Non-pigmented ciliary epithelial cell (primary cell): Measurements from ENCODE around the gene CEP85.

Experiments
- DNase-seq: peaks from one replicate; pipeline ENCODE4 v3.0.0-alpha.2; 2010; ENCODE audit warnings: low read depth

CEP85 gene

DNA sequence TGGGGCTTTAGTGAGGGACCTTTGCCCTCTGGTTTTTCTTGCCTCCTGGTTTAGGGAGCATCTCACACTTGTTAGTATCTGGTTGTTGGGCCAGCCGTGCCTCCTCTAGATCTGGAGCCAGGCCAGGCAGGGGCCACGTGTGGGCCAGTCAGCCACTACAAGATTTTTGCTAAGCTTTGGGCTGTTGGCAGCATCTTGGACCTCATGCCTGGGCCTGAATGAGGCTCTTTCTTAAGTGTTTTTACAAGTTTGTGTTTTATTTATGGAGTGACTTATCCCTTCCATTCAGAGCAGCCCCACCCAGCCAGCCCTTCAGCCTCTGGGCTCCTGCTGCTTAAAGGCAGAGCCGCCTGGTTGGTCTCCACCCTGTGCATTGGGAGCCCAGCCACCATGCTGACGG, 44.3 kb downstream of the CEP85 start:
- no peak for DNase-seq

DNA sequence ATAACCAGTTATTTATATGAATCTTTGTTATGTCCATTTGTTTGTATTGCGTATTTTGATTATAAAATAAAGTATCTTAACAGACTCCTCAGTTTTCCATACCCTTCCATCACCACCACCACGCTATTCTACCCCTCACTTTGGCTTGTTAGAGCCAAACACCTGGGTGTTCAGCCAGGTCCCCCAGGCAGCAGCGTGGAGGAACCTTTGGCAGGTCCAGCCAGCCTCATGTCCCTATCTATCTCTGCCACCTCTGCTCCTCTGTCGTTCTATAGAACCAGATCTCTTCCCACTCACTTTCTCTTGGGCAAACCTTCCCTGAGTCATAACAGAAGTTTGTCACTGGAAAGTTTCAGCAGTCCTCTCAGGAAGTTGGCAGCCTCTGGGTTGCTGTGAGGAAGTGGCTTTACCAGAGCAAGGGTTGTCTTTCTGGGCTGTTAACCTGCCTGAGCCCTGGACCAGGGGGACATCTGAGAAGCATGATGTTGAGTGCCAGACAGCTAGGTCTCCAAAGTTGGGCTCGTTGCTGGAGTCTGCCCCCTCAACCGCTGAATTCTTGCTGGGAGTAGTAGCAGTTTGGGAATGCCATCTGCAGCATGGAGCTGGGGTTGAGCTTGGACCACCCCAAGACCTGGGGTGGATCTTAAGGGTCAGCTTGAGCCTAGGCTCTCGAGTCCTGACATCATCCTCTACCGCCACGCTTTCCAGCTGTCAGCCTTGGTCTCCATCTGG, 44.9 kb downstream of the CEP85 start:
- no peak for DNase-seq

DNA sequence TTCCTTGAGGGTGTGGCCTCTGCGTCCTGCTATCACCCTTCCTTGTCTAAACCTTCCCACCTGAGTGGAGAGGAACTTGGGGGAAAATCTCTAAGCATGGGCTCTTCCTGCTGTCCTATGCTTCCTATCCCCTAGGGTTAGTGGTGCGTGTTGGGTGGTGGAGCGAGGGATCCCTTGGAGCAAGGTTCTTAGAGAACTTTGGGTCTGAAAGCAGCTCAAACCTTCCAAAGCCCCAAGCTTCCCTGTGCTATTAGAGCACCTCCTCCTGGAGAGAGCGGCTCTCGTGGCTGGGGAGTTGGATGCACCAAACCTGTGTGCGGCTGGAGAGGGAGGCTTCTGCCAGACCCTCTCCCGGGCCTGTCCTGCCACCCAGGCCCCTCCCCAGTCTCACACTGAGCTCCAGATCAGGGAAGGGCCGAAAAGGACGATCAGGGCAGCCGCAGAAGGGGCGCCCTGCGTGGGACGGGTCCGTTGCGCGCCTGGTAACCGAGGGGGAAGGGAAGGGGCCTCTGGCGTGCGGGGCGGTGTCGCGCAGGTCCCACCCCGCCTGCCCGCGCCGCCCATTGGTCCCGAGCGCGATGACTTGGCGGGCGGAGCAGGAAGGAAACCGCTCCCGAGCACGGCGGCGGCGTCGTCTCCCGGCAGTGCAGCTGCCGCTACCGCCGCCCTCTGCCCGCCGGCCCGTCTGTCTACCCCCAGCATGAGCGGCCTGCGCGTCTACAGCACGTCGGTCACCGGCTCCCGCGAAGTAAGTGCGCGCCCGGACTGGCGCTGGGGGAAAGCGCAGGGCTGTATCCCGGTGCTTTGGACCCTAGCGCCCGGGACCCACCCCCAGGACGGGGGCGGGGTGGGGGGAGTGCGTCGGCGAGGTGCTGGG, 45.7 kb downstream of the CEP85 start, which contains the start of gene SH3BGRL3:
Gene SH3BGRL3 (plus strand): TSS at position 631 of the 877 bp plus-strand sequence. CDS start 70 bp downstream, at position 701.
- no peak for DNase-seq

DNA sequence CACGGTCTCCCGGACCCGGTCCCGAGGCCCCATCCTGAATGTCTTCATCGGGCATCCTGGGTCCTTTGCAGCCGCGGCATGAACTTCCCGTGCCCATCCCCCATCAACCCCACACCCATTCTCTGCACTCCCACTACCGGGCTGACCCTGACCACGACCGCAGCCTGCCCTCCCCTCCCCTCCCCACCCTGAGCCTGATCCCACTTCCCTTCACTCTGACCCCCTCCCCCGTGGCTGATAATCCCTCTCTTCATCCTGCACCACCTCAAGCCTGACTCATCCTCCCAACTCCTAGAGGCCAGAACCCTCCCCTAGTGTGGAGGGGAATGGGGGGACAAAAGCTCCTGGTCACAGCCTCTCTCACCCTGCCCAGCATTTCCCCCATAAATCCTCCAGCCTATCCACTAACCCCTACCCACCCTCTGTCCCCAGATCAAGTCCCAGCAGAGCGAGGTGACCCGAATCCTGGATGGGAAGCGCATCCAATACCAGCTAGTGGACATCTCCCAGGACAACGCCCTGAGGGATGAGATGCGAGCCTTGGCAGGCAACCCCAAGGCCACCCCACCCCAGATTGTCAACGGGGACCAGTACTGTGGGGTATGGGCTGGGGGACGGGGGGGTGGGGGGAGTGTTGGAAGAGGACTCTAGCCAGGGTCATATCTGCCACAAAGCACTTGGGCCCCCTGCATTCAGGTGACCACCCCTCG, 46.5 kb downstream of the CEP85 start:
- DNase-seq: no peak

DNA sequence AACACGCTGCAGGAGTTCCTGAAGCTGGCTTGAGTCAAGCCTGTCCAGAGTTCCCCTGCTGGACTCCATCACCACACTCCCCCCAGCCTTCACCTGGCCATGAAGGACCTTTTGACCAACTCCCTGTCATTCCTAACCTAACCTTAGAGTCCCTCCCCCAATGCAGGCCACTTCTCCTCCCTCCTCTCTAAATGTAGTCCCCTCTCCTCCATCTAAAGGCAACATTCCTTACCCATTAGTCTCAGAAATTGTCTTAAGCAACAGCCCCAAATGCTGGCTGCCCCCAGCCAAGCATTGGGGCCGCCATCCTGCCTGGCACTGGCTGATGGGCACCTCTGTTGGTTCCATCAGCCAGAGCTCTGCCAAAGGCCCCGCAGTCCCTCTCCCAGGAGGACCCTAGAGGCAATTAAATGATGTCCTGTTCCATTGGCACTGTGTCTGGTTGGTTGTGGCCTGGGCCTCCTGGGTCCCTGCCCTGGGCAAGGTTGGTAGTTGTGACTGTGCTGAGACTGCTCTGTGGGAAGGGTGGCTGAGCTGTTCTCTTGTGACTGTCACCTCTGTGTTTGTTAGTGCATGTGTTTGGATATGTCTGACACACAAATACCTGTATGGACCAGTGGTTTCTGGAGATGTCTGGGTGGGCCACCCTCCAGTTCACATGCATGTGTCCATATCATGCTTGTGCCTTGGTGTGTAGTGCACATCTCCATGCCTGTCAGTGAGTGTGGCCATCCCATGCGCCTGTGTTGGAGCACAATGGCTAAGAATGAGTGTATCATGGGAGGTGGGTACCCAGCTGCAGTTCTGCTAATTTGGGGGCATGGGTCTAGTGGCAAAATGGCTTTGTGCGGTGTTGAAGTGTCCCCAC, 47.3 kb downstream of the CEP85 start:
- DNase-seq: no peak

DNA sequence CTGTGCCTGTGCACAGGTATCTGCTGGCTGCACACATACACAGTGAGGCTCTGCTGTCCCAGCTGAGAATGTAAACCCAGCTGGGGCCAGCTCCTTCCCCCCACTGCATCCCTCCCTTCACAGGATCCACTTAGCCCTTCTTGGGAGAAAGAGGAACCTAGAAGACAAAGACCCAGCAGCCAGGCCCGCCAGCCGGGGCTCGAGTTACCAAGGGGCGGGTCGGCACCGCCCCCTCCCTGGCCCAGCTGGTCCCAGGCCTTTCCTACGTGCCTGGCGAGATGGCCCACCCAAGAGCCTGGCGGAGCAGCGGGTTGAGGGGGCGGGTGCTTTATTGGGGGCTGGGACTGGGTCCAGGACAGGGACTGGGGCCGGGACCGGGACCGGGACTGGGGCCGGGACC, 48.0 kb downstream of the CEP85 start:
- no peak for DNase-seq

DNA sequence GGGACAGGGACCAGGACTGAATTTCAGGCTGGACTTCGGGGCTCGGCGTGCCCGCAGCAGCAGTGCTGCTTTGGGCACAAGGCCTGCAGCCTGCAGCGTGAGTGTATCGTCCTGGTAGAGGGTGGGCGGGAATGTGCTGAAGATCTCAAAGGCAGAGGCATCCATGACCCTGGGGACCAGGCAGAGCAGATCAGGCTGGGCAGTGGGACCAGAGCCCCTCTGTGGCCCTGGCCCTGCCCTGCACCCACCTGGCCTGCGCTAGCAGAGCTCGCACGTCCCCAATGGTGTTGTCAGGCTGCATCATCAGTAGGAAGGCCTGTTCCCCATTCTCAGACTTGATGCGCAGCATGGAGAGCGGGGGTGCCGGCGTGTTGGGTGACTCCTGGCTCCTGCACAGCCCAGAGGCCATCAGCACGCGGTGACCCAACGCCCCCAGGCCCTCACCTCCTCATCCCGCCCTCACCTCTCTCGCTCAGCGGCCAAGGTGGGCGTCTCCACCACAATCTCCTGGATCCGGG, 48.5 kb downstream of the CEP85 start:
- DNase-seq: no peak

DNA sequence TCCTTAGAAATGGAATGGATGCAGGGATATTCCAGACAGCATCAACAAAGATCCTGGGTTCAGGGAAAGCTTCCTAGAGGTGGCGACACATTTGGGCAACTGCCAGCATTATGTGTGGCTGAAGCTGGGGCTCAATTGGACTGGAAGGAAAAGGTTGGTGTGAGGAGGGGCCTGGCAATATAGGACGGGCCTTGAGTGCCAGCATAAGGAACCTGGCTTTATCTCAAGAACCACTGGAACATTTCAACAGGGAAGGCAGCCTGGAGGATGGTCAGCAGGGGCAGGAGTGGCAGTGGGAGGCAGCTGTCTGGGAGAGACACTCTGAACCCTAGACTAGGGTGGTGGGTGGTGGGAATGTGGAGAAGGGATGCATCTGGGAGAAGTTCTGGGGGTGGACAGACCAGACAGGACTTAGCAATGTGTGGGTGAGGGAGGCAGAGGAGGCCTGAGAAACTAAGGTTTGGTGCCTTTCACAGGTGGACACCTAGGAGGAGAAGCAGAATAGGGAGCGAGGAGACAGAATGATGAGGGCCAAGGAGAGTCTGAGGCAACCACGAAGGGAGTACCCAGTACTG, 49.4 kb downstream of the CEP85 start:
- no peak for DNase-seq

DNA sequence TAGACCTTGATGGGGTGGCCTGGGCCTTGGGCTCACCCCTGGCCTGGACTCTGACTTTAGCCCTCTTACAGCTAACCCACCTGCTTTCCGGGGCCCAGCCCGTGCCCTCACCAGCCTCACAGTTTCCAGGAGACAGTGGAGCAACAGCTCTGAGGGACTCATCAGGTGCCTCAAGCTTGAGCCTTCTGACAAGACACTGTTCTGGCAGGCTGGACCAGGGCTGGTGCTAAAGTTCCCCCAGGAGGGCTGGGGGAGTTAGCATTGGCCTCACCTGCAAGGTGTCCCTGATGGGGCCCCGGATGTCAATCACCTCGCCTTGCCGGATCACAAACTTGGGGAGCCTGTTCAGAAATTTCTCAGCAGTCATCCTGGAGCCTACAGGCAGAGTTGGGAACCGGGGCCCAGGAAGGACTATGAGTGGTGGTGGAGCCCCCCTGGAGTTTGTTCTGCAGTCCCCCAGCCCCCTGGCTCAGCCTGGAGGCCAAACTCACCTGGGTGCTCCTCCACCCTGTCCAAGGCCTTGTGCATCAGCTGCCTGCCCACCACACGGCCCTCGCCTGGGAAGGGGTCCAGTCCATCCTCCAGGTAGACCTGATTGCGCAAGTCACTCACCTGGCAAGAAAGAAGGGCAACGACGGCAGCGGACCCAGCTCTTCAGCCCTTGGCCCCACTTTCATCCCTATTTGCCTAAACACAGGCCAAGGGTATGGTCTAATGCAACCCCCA, 50.0 kb downstream of the CEP85 start:
- no peak for DNase-seq

DNA sequence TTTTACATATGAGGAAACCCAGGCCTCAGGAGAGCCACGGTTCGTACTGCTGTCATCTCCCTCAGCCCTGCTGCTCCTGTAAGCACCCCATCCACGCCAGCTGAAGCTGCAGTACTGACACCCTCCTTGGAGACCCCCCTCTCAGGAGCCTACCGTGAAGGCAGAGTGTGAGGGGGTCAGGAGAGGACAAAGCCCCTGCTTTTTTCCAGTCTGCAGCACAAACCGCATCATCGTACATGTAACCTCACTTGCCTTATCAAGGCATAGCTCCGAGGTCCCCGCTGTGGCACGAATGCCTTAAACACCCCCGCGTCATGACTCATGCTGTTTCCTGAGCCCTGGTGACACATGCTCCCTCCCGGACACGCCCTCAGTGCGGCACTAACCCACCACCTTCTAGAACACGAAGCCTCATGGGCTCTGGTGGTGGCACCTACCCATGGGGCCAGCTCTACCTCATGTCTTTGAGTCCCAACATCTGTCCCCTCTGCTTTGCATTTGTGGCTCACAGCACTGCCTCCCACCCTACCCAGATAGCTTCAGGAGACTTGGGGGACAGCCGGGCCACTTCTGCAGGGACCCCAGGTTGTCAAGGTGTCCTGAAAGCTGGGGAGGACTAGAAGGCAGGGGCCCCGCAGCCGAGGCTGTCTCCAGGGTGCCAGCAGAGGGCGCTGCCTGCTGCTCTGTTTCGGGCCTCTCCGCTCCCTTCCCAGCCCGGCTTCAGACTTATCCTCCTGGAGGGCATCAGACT, 50.8 kb downstream of the CEP85 start:
- DNase-seq: peak; percentile 91

DNA sequence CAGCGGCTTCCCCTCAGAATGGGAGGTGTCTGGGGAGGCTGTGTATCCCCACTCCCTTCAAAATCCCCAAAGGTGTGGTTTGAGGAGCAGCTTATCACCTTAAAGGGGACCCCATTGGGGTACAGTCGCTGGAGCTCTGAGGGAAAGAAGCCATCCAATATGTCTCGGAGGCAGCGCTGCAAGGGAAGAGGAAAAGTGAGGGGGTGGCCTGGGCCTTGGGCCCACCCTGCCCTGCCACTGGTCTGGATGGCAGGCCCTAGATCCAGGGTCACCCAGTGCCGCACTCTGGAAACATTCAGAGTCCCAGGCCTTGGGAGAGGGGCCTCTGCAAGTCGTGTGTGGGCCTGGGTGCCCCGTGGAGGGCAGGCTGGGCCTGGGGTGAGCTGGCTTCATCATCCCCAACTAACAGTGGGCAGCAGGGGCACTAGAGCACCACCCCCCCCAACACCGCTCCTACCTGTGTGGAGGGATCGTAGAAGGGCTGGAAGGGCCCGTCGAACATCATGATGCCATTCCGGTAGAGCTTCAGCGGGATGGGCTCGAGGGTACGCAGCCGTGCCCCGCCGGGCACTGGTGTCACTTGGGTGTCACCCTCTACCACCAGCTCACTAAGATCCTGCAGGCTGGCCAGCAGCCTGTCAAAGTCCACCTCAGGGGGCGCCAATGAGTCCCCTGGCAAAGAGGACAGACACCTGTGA, 51.5 kb downstream of the CEP85 start:
- no peak for DNase-seq

DNA sequence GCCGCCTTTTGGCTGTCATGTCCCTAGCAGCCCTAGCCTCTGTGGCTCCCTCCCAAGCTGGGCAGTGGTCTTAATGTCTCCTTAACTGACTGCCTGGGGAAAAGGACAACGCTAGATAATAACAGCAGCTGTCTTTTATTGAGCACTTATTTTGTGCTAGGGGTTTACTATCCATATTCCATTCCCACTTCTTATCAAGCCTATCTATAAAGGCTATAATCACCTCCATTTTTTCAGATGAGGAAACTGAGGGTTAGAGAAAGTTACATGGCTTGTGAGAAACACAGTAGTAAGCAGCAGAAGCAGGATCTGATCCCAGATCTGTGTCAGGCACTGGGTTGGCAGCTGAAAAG, 52.0 kb downstream of the CEP85 start:
- DNase-seq: no peak

DNA sequence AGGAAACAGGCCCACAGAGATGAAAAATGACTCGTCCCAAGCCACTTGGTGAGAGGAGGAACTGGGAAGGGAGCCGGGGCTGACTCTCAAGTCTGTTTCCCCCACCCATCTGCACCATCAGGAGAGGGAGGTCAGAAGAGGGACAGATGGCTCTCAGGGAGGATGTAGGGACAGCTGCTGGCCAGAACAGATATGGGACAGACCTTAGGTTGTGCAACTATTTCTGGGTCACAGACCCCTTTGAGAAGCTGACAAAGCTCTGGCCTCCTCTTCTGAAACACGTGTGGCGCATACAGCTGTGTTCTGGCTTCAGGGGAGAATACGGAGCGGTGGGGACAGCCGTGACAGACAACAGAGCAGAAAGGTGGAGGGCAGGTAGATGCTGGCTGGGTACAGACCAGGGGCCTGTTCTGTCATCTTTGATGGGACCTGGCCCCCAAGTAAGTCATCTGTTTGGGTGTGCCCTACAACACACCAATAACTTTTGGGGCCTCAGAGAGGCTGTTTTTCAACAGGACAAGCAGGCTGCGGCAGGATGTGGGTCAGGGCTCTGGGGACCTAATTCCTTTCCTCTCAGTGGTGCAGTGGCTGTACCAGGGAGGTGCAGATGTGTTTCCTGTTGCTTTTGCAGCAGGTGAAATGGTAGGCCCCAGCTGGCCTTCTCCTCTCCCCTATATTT, 53.2 kb downstream of the CEP85 start:
- DNase-seq: no peak

DNA sequence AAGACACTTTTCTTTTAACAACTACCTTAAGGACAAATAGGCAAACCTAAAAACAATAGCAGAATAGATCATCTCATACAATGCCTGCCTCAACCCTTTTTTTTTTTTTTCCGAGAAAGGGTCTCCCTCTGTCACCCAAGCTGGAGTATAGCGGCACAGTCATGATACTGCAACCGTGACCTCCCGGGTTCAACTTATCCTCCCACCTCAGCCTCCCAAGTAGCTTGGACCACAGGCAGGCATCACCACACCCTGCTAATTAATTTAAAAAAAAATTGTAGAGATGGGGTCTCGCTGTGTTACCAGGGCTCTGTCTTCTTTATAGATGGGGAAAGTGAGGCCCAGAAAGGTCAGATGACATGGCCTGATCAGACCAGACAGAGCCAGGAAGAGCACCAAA, 53.8 kb downstream of the CEP85 start:
- DNase-seq: no peak

DNA sequence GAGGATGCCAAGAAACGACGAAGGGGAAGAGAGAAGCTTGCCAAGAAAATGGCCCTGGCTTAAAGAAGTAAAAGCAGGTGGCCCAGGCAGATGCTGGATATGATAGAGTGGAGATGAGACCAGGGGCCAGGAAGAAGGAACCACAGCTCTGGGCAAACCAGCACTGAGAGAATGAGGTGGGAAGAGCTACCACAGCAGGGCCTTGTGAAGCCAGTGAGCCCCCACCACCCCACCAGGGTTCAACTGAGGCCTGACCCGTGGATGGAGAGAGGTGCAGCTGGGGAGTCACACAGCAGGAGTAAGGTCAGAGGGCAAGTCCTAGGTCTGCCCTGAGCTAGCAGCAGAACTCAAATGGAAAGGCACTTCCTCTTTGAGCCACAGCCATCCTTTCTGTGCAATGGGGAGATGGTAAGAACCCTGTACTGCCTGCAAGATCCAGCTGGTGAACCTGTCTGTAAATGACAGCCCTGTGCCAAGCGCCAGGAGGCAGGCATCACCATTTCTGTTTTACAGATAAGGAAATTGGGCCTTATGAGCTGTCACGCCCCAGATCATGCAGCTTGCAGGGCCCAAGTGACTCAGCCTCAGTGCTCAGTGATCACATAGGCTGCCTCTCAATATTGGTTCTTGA, 54.4 kb downstream of the CEP85 start:
- no peak for DNase-seq

DNA sequence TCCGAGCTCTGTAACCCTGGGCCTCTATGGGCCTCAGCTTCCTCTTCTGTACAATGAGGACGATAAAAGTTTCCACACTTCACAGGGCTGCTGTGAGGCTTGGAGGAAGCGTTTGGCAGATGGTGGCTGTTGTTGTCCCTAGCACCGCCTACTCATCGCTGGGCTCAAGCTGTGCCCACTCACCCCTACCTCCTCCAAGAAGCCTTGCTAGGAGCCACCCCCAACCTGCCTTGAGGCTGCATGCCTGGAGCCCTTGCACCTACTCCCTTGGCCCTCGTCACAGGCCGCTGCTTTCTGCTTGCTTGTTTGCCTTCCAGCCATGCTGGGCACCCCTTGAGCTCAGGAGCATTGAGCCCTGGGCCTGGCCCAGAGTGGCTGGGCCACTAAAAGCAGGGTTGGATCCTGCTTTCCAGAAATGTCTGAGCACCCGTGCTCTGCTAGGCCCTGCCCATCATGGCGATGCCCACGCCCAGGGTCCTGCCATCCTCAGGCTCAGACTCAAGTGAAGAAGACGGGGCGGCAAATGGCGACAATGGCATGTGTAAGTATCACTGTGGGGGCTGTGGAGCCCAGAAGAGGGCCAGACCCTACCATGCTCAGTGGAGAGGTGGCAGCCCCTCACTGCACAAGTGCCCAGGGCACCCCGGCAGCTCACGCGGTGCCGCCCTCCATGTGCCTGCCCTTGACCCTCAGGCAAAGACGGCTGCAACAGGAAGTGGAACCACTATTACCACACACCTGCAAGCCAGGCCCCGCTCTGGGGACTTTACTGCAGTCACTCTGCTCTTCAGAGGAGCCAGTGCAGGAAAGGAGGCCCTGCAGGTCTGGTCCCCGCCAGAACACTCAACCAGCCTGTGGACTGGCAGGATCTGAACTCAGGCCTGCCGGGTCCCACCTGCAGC, 55.4 kb downstream of the CEP85 start:
- no peak for DNase-seq
